IPS DF 6.9 (cell line): ENCODE results near the gene MYPOP.

Source experiments
- DNase-seq: peaks from one replicate; pipeline ENCODE4 v3.0.0-alpha.2; 2013; ENCODE audit warnings: low read depth, low spot score
- H3K27ac ChIP-seq: one replicate; pipeline ENCODE4 v1.5.1; 2013; ENCODE audit warnings: low read length, control low read depth
- H3K27me3 ChIP-seq: 2 replicates; pipeline ENCODE4 v1.6.1; 2013; ENCODE audit warnings: mild to moderate bottlenecking, low read length; ENCODE audit not compliant: control insufficient read depth, insufficient read depth
- H3K36me3 ChIP-seq: 2 replicates; pipeline ENCODE4 v1.6.1; 2013; ENCODE audit warnings: low read length; ENCODE audit not compliant: control insufficient read depth, insufficient read depth
- H3K4me1 ChIP-seq: 2 replicates; pipeline ENCODE4 v1.6.1; 2013; ENCODE audit warnings: low read length; ENCODE audit not compliant: control insufficient read depth, insufficient read depth
- H3K4me3 ChIP-seq: 2 replicates; pipeline ENCODE4 v1.5.1; 2013; ENCODE audit warnings: mild to moderate bottlenecking, low read length
- H3K9me3 ChIP-seq: 2 replicates; pipeline ENCODE4 v1.6.1; 2013; ENCODE audit warnings: low read length, inconsistent platforms; ENCODE audit not compliant: control insufficient read depth, insufficient read depth
- WGBS: extraction: QIAGEN DNeasy Blood & Tissue Kit; methylation state at CpG from one replicate; pipeline ENCODE4 v1.1.7; 2013; ENCODE audit warnings: mixed read lengths, missing lambda C conversion rate; ENCODE audit not compliant: insufficient read length, insufficient coverage; 5-methylcytosine and 5-hydroxymethylcytosine counted together

Gene MYPOP

DNA sequence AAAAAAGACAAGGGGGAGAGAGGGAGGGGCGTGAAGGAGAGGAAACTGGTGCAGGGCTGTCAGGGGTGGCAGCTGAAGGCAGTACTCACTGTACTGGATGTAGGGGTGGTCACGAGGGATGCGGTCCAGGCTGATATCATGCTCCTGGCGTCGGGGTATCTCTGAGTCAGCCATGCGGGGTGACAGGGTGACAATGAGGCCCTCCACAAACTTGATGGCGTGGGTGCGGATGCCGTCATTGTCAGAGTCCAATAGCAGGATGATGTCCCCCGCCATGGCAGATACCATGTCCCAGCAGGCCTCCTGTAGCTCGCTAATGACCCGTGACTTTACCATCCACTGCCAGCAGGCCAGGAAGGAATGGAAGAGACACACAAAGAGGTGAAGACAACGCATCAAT is 54.8 kb downstream of the MYPOP start:
- Histone ChIP-seq H3K4me1 (no peaks in the 10 kb centered on the region), H3K36me3 (peaks cover 44% of the 10 kb centered on the region), H3K27ac (no peak overlapping the region), H3K4me3 (no peak overlapping the region), H3K27me3 (no peaks in the 10 kb centered on the region), H3K9me3 (no peaks in the 10 kb centered on the region)
- no CpG with 5 or more reads among the region's 13 CpGs for WGBS
- DNase-seq = no peak

DNA sequence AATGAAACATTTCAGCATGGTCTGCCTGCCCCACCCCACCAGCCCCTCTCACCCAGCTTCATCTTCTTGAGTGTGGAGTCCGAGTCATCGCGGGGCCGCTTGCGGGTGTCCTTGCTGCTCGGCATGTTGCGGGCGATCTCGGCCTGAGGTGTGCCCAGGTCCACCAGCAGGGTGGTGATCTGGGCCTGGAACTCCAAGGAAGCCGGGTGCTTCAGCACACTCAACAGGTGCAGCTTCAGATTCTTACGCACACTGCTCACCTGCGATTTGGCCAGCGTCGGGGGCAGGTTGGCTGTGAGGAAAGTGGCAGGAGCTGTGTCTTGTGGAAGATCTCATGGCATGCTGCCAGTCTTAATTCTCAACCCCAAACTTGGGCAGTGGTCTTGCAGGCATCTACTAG is 60.2 kb downstream of the MYPOP start:
- H3K4me1 ChIP-seq = no peaks in the 10 kb centered on the region
- H3K27me3 ChIP-seq = no peaks in the 10 kb centered on the region
- H3K36me3 ChIP-seq = peaks cover 32% of the 10 kb centered on the region
- no peak overlapping the region for H3K4me3 ChIP-seq
- H3K9me3 ChIP-seq = no peaks in the 10 kb centered on the region
- no CpG with 5 or more reads among the region's 14 CpGs for whole genome bisulfite sequencing
- H3K27ac ChIP-seq = no peak overlapping the region
- no peak for DNase-seq
